Ishikawa (cell line): Measurements from ENCODE around the gene CFAP298.
A peak's percentile ranks its signal among the peaks of the same experiment; 100 is the strongest.

Experiments used
- CEBPB ChIP-seq: IDR thresholded peaks from 2 replicates; pipeline ENCODE4 v1.6.1; 2012
- EP300 ChIP-seq: IDR thresholded peaks from 2 replicates; pipeline ENCODE4 v1.6.1; 2012; ENCODE audit warnings: borderline replicate concordance
- NFIC ChIP-seq: IDR thresholded peaks from 2 replicates; pipeline ENCODE4 v1.6.1; 2012
- REST ChIP-seq: IDR thresholded peaks from 2 replicates; pipeline ENCODE4 v1.6.1; 2012; ENCODE audit warnings: low read depth, mild to moderate bottlenecking
- YY1 ChIP-seq: IDR thresholded peaks from 2 replicates; pipeline ENCODE4 v1.6.1; 2012; ENCODE audit warnings: low read depth
- TF ChIP-seq, protein P1 (sequence below): IDR thresholded peaks from 2 replicates; pipeline ENCODE4 v1.6.1; 2012
- TF ChIP-seq, protein P2 (sequence below): IDR thresholded peaks from 2 replicates; pipeline ENCODE4 v1.6.1; 2012

GRCh38 chr21:32612075-32612998, at the start of gene CFAP298:
- TF ChIP-seq, protein P1, sequence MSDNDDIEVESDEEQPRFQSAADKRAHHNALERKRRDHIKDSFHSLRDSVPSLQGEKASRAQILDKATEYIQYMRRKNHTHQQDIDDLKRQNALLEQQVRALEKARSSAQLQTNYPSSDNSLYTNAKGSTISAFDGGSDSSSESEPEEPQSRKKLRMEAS, result peak; percentile 79
- TF ChIP-seq YY1, result peak; percentile 56
- TF ChIP-seq EP300, result 0 out of 2 replicates have a peak, but pooled peaks have one; percentile 9
- peak; percentile 33 for TF ChIP-seq NFIC
- no peak for TF ChIP-seq REST
- no peak for TF ChIP-seq CEBPB
- TF ChIP-seq, protein P2, sequence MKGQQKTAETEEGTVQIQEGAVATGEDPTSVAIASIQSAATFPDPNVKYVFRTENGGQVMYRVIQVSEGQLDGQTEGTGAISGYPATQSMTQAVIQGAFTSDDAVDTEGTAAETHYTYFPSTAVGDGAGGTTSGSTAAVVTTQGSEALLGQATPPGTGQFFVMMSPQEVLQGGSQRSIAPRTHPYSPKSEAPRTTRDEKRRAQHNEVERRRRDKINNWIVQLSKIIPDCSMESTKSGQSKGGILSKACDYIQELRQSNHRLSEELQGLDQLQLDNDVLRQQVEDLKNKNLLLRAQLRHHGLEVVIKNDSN, result peak; percentile 67
